H1 (cell line): ENCODE measurements around the gene ETV7. TPM values are rescaled to one million over a fixed set of nuclear protein-coding genes. Genes with fewer than 3 reads are reported as not detected.

Experiments used
- CTCF ChIP-seq, 3 experiments: IDR thresholded peaks; 1 replicate in 2 of 3; 2 replicates in 1 of 3; pipeline versions ENCODE4 v1.5.1 to v1.6.1; 2011; ENCODE audit warnings: low read length in 3 of 3, mild to moderate bottlenecking in 3 of 3, inconsistent platforms in 2 of 3, low read depth in 1 of 3, moderate library complexity in 1 of 3; ENCODE audit not compliant: insufficient read depth in 1 of 3; ENCODE audit errors: control extremely low read depth in 1 of 3
- NRF1 ChIP-seq: IDR thresholded peaks from 2 replicates; pipeline ENCODE4 v1.6.1; 2011; ENCODE audit warnings: mild to moderate bottlenecking, low read depth, low read length, improper control_type of control experiment
- TCF12 ChIP-seq: IDR thresholded peaks from 2 replicates; pipeline ENCODE4 v1.6.1; 2011; ENCODE audit warnings: low read depth, mild to moderate bottlenecking, low read length
- polyA plus RNA-seq, 7 experiments: library from polyadenylated mRNA; depleted of rRNA in 3 of 7; stranded (reverse) in 5 of 7; unstranded in 2 of 7; fragments of >200 nt in 5 of 7; fragments of 200-250 nt in 2 of 7; gene quantifications; 1 replicate in 5 of 7; 2 replicates in 1 of 7; 4 replicates in 1 of 7; pipeline versions ENCODE4 v1.2.1 to v1.2.3, GENCODE V29; 2011 to 2013; ENCODE audit warnings: missing spikeins in 2 of 7, mixed read lengths in 2 of 7
- total RNA-seq: library from RNA; stranded (reverse); fragmentation: NEBNext Ultra II Directional; extraction: Animal tissue kit (Norgen Biotek cat#: 25700); gene quantifications from 2 replicates; pipeline ENCODE4 v1.2.1, GENCODE V29; 2021

ETV7 gene
- total and polyA plus RNA-seq, 2 of the 8 experiments (the other 6 are each of a cell fraction or from before 2014, with no cell fraction given) = 0.54 to 2.4 TPM

GRCh38 chr6:36384095-36384494 is 3.4 kb downstream of the ETV7 start (continued):
- TF ChIP-seq CTCF (IDR thresholded peaks at IDR 0.05; ENCODE audit: control extremely low read depth in 1 of 3, insufficient read depth in 1 of 3, low read depth in 1 of 3, low read length in 3 of 3) = no peak
- TF ChIP-seq TCF12 = no peak
- no peak for TF ChIP-seq NRF1
